Measurements from ENCODE around the gene SLC23A1. TPM values are rescaled to one million over a fixed set of nuclear protein-coding genes. Genes with fewer than 3 reads are reported as not detected.

SLC23A1 gene
- total RNA-seq, 1 donor from 2014 or later = not detected

DNA sequence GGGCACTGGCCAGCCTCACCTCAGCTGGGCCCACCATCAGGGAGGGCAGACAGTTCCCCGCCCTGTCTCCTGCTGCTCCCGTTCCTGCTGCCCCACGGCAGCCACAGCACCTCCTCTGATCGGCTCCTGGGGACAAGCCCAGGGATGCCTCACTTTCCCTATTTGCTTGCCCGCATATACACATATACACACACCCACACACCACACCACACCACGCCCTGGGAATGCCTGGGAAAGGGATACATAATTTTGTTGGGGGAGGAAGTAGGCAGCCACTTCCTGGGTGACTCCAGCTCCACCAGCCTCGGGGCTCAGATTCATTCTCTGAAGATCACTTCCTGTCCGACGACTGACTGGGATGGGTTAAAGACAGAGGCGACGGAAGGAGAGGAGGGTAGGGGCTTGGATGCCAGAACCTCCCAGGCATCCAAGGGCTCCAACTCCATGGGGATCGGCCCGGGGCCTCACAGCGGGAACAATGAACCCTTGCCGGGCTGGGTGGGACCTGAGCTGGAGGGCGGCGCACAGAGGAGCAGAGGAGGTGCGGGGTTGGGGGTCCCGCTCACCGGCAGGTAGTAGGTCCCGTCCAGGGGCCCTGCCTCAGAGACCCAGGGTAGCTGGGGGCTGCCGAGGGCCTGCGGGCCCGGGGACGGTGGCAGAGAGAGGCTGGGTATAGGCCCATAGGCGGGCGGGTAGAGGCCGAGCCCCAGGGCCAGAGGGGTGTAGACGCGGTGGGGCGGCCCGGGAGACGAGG, 8.7 kb upstream of the SLC23A1 start:
- intact Hi-C loops (cut with DNase I) = no loop called here
- Histone ChIP-seq H3K36me3 (no peaks in the 10 kb centered on the region), H3K9me3 (no peaks in the 10 kb centered on the region), H3K27ac (no peak overlapping the region), H3K4me3 (peak overlapping the region in 1 of 2 donors; percentile 65), H3K27me3 (no peaks in the 10 kb centered on the region), H3K4me1 (peaks cover 3 to 28% of the 10 kb centered on the region in 2 donors)
- TF ChIP-seq, protein P1, sequence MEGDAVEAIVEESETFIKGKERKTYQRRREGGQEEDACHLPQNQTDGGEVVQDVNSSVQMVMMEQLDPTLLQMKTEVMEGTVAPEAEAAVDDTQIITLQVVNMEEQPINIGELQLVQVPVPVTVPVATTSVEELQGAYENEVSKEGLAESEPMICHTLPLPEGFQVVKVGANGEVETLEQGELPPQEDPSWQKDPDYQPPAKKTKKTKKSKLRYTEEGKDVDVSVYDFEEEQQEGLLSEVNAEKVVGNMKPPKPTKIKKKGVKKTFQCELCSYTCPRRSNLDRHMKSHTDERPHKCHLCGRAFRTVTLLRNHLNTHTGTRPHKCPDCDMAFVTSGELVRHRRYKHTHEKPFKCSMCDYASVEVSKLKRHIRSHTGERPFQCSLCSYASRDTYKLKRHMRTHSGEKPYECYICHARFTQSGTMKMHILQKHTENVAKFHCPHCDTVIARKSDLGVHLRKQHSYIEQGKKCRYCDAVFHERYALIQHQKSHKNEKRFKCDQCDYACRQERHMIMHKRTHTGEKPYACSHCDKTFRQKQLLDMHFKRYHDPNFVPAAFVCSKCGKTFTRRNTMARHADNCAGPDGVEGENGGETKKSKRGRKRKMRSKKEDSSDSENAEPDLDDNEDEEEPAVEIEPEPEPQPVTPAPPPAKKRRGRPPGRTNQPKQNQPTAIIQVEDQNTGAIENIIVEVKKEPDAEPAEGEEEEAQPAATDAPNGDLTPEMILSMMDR (IDR thresholded peaks at IDR 0.05) = no peak
- DNase-seq (ENCODE audit: low spot score in 2 of 2) = no peak

DNA sequence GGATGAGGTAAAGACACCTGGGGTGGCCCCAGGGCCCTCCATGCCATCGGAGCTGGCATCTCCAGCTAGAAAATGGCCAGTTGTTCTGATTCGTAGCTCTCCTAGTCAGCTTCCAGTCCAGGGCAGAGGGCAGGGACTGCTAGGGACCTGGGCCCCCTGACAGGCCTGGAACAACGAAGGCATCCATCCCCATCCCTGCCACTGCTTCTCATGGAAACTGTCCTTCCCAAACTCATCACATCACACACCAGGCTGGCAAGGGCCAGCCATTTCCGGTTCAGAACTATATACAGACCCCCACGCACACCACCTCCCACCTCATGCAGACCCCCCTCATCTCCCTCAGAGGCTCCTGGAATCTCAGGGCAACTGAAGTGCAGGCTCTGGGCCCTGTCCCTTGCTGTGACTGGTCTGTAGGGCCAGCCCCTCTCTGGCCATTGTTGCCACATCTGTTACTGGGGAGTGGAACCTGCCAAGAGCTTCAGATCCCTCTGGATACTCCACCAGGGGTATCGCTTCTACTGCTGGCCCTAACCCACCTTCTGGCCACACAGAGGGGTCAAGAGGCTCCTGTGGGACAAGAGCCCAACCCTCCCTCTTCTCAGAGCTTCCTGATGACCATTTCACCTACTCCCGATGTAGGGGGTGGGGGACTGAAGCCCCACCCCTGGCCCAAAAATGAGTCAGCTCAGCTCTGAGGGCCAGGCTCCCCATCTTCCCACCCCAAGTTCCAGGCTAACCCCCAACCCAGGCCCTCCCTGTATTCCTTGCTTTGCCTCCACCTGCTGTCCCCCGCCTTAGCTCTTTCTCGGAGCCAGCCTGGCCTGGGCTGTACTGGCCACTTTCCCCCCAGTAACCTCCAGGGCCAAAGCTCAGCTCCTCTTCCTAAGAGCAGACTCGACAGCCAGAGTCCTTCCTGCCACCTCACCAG, 7.8 kb upstream of the SLC23A1 start:
- Histone ChIP-seq H3K27ac (no peak overlapping the region), H3K4me3 (no peak overlapping the region), H3K4me1 (peaks cover 3 to 28% of the 10 kb centered on the region in 2 donors), H3K36me3 (no peaks in the 10 kb centered on the region), H3K27me3 (no peaks in the 10 kb centered on the region), H3K9me3 (no peaks in the 10 kb centered on the region)
- intact Hi-C loops (cut with DNase I) = no loop called here
- TF ChIP-seq, protein P1 (IDR thresholded peaks at IDR 0.05) = no peak
- DNase-seq (ENCODE audit: low spot score in 2 of 2) = no peak

DNA sequence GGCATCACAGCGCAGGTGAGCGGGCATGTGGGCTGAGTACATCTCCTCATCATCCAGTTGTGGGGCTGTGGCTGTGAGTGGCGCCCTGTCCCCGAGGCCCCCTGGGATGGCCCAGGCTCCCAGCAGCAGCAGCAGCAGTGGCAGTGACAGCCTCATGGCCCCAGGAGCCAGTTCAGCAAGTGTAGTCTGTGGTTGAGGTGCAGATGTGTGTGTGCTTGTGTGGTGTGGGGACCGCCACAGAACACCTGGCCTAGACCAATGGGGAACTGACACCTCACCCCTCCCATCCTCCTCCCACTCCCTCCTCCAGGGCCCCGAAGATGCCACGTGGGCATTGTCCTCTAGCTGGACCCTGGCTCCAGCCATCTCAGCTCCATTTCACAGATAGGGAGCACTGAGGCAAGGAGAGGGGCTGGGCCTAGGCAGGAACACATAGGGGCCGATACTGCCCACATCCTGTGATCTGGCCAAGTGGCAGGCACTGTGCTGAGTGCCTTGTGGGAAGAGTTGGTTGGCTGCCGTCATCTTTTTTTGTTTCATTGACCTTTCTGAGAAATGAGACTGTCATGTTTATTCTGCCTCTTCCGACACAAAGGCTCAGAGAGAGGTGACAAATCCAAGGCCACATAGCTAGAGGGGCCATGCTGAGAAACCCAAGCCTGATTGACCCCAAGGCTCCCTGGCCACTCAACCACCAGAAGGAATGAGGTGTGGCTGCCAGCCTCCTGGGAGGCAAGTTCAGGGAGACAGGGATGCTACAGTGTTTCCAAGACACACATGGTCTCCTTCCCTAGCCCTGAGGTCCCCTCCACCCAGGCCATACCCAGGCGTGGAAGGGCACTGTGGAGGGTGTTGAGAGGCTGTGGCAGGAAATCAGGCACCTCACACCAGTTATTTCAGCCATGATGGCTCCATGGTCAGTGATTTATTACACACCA, 6.9 kb upstream of the SLC23A1 start, which contains the start of gene MZB1:
MZB1 (minus strand) TSS at position 213 of the 938 bp plus-strand sequence; CDS start at position 156, 57 bp downstream.
- Histone ChIP-seq H3K4me1 (peaks cover 3 to 26% of the 10 kb centered on the region in 2 donors), H3K27ac (no peak within 1 kb of the TSS), H3K4me3 (no peak within 1 kb of the TSS), H3K36me3 (no peaks in the 10 kb centered on the region), H3K27me3 (no peaks in the 10 kb centered on the region), H3K9me3 (no peaks in the 10 kb centered on the region)
- no peak for DNase-seq (ENCODE audit: low spot score in 2 of 2)
- TF ChIP-seq, protein P1 (IDR thresholded peaks at IDR 0.05) = no peak
- intact Hi-C loops (cut with DNase I) = no loop called here

DNA sequence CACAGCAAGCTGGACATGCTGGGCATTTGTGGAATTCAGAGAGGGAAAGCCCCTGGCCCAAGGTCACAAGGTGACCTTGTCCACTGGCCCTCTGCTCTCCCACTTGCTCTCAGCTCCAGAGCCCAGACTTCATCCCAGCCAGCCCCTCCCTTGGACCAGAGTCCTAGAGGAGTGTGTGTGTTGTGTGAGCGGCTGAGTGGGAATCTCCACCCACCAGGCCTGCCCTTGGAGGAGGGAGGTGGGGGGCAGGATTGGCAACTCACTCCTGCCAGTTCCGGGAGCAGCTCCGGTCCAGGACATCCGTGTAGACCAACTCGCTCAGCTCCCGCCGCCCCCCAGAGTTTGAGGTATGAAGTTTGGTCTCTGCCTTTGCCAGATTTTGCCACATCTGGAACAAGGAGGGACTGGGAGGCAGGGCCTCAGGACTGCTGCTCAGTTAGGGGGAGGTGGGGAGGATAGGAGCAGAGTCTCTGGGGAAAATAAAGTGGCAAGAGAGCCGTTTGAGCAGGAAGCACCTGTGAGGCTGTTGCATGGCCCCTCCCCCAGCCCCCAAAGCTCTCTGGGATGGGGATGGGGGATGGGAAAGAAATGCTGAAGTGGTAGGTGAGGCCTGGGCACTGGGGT, 5.2 kb upstream of the SLC23A1 start:
- DNase-seq (ENCODE audit: low spot score in 2 of 2) = no peak
- intact Hi-C loops (cut with DNase I) = no loop called here
- H3K27me3 ChIP-seq = no peaks in the 10 kb centered on the region
- no peak overlapping the region for H3K27ac ChIP-seq
- TF ChIP-seq, protein P1 (IDR thresholded peaks at IDR 0.05) = no peak
- no peaks in the 10 kb centered on the region for H3K36me3 ChIP-seq
- no peak overlapping the region for H3K4me3 ChIP-seq
- H3K9me3 ChIP-seq = no peaks in the 10 kb centered on the region
- peaks cover 3 to 10% of the 10 kb centered on the region in 2 donors for H3K4me1 ChIP-seq

Data from ascending aorta (tissue), 2 donors.